Measurements from ENCODE around the gene TRIM31. TPM values are rescaled to one million over a fixed set of nuclear protein-coding genes. Genes with fewer than 3 reads are reported as not detected.
A peak's percentile ranks its signal among the peaks of the same experiment; 100 is the strongest.

The TRIM31 gene
- total and polyA plus RNA-seq, 10 of the 15 experiments (the other 5 are each of a cell fraction or from before 2014, with no cell fraction given) = 0.09 to 20.5 (median 0.31) TPM; not detected in 3

GRCh38 chr6:30066577-30067459, 46.1 kb downstream of the TRIM31 start, which contains the start of gene PPP1R11 (continued):
- TF ChIP-seq IKZF2 (IDR thresholded peaks at IDR 0.05) = peak; percentile 57 to 65; a peak in 3 of 4 replicates
- no peak; the same call in 1 of the 2 replicates for TF ChIP-seq MTA3 (IDR thresholded peaks at IDR 0.05; ENCODE audit: borderline replicate concordance, low read length)
- peak; percentile 22; the same call in 1 of the 2 replicates for TF ChIP-seq TCF3 (IDR thresholded peaks at IDR 0.05; ENCODE audit: borderline replicate concordance, insufficient read depth, low read depth, low read length)
- TF ChIP-seq POLR2AphosphoS2 (IDR thresholded peaks at IDR 0.05; ENCODE audit: low read depth, low read length) = peak; percentile 82; the same call in 1 of the 2 replicates
- peak; percentile 87; the same call in 1 of the 2 replicates for TF ChIP-seq ELK1 (IDR thresholded peaks at IDR 0.05; ENCODE audit: low read depth, low read length)
- no peak for TF ChIP-seq YBX1 (IDR thresholded peaks at IDR 0.05)
- 0 out of 2 replicates have a peak, but pooled peaks have one; percentile 68 for TF ChIP-seq SREBF1 (IDR thresholded peaks at IDR 0.05; ENCODE audit: low read length)
- no peak for TF ChIP-seq RAD51 (IDR thresholded peaks at IDR 0.05)
- TF ChIP-seq MEF2B (IDR thresholded peaks at IDR 0.05; ENCODE audit: partially characterized antibody, poor library complexity, severe bottlenecking) = peak; percentile 78

GRCh38 chr6:30066082-30066481, 46.8 kb downstream of the TRIM31 start:
- Histone ChIP-seq H3K27ac (ENCODE audit: control insufficient read depth, insufficient read depth) (peak overlapping the region; percentile 88), H3K4me3 (peak overlapping the region; percentile 66), H3K27me3 (replicated peaks in 1 of 2; ENCODE audit: control insufficient read depth in 2 of 2, insufficient read depth in 2 of 2, low read length in 1 of 2) (no peaks in the 10 kb centered on the region), H3K79me2 (ENCODE audit: control insufficient read depth, insufficient read depth, low read length) (peaks cover 27% of the 10 kb centered on the region), H3K4me1 (ENCODE audit: control insufficient read depth, insufficient read depth, low read length) (no peaks in the 10 kb centered on the region), H4K20me1 (ENCODE audit: control insufficient read depth, insufficient read depth) (no peaks in the 10 kb centered on the region), H3K9me3 (replicated peaks; ENCODE audit: control insufficient read depth, insufficient read depth, low read length) (no peaks in the 10 kb centered on the region), H3K4me2 (ENCODE audit: control insufficient read depth, insufficient read depth) (peak overlapping the region; percentile 79), H2AFZ (ENCODE audit: control insufficient read depth, low read depth, low read length) (peak overlapping the region; percentile 99), H3K9ac (ENCODE audit: control insufficient read depth, insufficient read depth, low read length) (peak overlapping the region; percentile 70), H3K36me3 (ENCODE audit: control insufficient read depth in 2 of 2, insufficient read depth in 2 of 2, low read length in 1 of 2) (no peaks in the 10 kb centered on the region)
- ATAC-seq = no peak
- ChIA-PET POLR2A (interaction anchor here (0.5 to 1.7 kb wide), 12 partner anchors 21 to 461 kb away, joined by 3 to 14 read pairs (median 4); partner anchors contain the start of genes HLA-A and TRIM26), RAD21 (ENCODE audit: unreplicated experiment) (interaction anchor here (0.9 to 3.2 kb wide), 5 partner anchors 27 to 64 kb away, joined by 3 to 18 read pairs (median 3); no protein-coding TSS in a partner anchor), SMC1A (ENCODE audit: uncharacterized antibody, unreplicated experiment) (interaction anchor here (0.6 to 2.4 kb wide), 18 partner anchors 12 to 102 kb away, joined by 3 to 15 read pairs (median 4); no protein-coding TSS in a partner anchor), CTCF (interaction anchor here (0.7 to 3.2 kb wide), 6 partner anchors 10 to 416 kb away, joined by 3 to 19 read pairs (median 4); no protein-coding TSS in a partner anchor)
- in situ Hi-C loops (cut with MboI) (no loop called here), intact Hi-C loops (cut with micrococcal nuclease; ENCODE audit: unreplicated experiment) (no loop called here)
- no peak for FAIRE-seq
- BruUV-seq (replicated peaks) = no TSS peak
- WGBS (ENCODE audit: insufficient coverage, insufficient replicate concordance, low lambda C conversion rate, missing lambda C conversion rate) = 10% methylated on average over 4 of the region's 4 CpGs
- no peak for DNase-seq (ENCODE audit: low read depth, low spot score)
- TF ChIP-seq NFXL1 (IDR thresholded peaks at IDR 0.05; ENCODE audit: borderline replicate concordance) (no peak), RAD21 (IDR thresholded peaks at IDR 0.05; ENCODE audit: insufficient read depth, low read depth, low read length) (no peak), EGR1 (IDR thresholded peaks at IDR 0.05; ENCODE audit: borderline replicate concordance in 1 of 2, low read depth in 2 of 2, low read length in 2 of 2) (no peak), SUZ12 (IDR thresholded peaks at IDR 0.05; ENCODE audit: unreplicated experiment) (no peak), KDM1A (IDR thresholded peaks at IDR 0.05; ENCODE audit: borderline replicate concordance) (no peak), IKZF1 (conservative IDR thresholded peaks at IDR 0.05) (no peak), CTCF (IDR thresholded peaks at IDR 0.05 in 2 of 3, conservative IDR thresholded peaks at IDR 0.05 in 1 of 3; ENCODE audit: control insufficient read depth in 2 of 3, extremely low read depth in 1 of 3, insufficient read depth in 1 of 3, low read depth in 3 of 3, low read length in 3 of 3) (no peak)

Data from GM12878 (cell line).